Activated CD8-positive, alpha-beta memory T cell treated with anti-CD3 and anti-CD28 coated beads, Interleukin-2, amount 50 U/mL, for 4 hours (primary cell): ENCODE data around the gene NUDT16L1.
"Not testable (repeated sequence)": the region's sequence is repeated elsewhere in the genome, so short reads cannot be mapped to it uniquely, and the experiment has no call there.

Experiments used
- DNase-seq: peaks from one replicate; pipeline ENCODE4 v3.0.0-alpha.2; 2020

NUDT16L1 gene

GRCh38 chr16:4728676-4729075 is 35.3 kb downstream of the NUDT16L1 start:
- no peak for DNase-seq

GRCh38 chr16:4729876-4730275 is 36.5 kb downstream of the NUDT16L1 start:
- DNase-seq, result no peak

DNA sequence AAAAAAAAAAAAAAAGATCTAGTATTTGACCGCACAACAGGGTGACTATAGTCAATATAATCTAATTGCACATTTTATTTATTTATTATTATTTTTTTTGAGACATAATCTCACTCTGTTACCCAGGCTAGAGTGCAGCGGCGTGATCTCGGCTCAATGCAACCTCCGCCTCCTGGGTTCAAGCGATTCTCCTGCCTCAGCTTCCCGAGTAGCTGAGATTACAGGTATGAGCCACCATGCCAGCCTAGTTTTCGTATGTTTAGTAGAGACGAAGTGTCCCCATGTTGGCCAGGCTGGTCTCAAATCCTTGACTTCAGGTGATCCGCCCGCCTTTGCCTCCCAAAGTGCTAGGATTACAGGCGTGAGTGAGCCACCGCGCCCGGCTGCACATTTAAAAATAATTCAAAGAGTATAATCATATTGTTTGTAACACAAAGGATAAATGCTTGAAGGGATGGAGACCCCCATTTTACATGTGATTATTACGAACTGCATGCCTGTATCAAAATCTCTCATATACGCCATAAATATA is 39.9 kb downstream of the NUDT16L1 start:
- no peak for DNase-seq

DNA sequence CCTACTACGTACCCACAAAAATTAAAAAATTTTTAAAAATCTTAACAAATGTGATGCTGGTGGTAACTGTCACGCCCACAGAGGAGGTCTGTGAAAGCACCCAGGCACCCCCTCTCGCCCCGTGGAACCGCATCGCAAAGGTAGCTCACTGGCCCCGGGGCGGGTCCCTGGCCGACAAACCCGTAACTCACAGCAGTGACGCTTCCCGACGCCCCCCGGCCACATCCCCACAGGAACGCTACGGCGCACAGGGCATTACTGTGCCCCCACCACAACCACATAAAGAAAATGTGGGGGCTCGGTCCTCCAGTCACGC is 40.3 kb downstream of the NUDT16L1 start:
- DNase-seq, result peak; percentile 52

DNA sequence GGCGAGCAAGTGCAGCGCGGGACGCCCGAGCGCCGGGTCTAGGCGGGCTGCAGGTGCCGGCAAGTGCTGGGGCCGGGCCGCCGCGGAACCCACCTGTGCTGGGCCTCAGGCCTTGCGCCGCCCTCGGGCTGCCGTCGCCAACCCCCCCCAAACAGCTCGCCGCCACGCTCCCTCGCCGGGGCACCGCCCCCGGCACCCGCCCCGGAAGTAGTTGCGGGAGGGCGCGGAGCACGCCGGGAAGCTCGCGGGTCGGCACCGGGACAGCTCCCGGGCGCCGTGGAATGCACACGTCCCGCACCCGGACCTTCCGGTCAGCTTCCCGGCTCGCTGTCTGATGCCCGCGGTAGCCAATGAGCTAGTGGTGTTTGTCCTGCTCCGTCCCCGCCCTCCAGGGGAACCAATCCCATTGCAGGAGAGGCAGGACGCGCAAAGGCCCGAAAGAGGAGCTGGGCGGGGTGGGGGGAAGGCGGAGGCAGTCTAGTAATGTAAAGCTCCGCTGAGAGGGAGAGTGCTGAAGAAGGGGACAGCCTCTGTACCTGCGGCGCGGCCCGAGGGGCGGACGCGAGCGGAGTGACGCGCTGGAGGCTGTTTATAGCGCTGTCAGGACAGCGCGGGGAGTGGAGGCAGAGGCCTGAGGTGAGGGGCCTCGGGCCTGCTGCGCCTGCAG is 40.8 kb downstream of the NUDT16L1 start, which contains the start of the genes ANKS3 and DNAAF8:
TSS of gene ANKS3 (minus strand) at position 209 of the 667 bp plus-strand sequence. CDS start 4,122 bp downstream, outside the sequence.
TSS of gene DNAAF8 (plus strand) at position 475 of the 667 bp plus-strand sequence. CDS start 1,978 bp downstream, outside the sequence.
- peak; percentile 79 for DNase-seq

GRCh38 chr16:4734730-4735535 is 41.6 kb downstream of the NUDT16L1 start:
- peak; percentile 95 for DNase-seq

- no peak for DNase-seq
Observed at GRCh38 chr16:4736546-4736945, 43.2 kb downstream of the NUDT16L1 start.

DNA sequence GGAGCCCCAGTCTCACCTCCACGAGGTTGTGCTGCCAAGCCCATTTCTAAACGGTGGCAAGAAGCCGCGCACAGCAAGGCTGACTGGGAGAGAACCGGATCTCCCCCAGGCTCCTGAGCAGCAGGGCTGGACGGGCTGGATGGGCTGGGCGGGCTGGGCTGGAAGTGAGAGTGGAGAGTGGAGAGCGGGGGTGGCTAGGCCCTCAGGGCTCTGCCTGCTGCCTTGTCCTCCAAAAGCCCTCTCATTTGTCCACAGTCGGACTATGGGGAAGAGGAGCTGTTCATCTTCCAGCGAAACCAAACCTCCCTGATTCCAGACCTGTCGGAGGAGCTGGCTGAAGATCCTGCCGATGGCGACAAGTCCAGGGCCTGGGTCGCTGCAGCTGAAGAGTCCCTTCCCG is 44.2 kb downstream of the NUDT16L1 start:
- DNase-seq, result no peak

DNA sequence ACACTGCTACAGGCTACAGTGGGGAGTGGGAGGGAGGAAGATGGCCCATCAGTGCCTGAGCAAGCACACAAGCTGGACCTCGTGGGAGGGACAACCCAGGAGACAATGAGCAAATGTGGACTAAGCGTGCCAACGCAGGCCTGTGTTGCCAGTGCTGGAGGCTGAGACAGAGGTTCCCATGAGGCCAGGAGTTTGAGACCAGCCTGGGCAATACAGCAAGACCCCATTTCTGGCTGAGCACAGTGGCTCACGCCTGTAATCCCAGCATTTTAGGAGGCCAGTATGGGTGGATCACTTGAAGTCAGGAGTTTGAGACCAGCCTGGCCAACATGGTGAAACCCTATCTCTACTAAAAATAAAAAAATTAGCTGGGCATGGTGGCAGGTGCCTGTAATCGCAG is 45.0 kb downstream of the NUDT16L1 start:
- not testable (repeated sequence) for DNase-seq

DNA sequence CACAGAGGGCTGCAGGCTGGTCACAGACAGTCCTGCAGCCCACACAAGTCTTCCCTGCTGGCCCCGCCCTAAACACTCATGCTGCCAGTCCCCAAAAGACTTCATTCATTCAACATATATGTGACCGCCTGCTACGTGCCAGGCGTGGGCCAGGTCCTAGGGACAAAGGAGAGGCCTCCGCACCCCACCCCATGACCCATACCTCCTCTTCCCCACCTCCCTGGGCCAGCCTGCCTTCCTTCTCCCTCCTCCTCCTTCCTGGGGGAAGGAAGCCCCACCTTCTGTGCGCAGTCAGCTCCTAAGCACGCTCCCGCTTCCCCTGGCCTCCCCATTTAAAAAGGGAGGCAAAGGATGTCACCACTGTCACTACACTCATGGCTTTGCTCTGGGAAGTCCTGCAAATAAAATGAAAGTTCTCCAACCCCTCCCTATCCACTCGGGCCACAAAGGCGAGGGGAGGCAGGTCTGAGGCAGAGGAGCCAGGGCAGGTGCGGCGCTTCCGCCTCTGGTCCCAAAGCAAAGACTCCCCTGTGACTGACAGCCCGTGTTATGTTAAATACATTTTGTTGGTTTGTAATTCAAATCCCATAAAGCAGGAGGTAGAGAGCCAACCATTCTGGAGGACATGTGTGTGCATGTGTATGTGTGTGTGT is 50.0 kb downstream of the NUDT16L1 start:
- no peak for DNase-seq

GRCh38 chr16:4744555-4745273 is 51.4 kb downstream of the NUDT16L1 start:
- no peak for DNase-seq

DNA sequence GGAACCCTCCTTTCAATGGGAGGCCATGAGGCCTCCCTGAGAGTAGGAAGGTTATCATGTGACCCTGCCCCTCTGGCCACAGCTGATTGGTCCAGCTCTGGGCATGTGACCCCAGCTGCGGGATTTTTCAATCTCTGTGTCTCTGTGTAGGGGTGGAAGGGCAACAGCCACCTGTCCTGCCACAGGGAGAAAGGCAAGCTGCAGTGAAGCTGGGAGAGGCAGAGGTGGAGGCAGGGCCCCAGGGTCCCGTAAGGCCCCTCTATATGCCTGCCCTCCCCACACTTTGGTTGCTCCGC is 51.9 kb downstream of the NUDT16L1 start:
- no peak for DNase-seq
